Keratinocyte (primary cell): Measurements from ENCODE around the gene MVB12A. TPM values are rescaled to one million over a fixed set of nuclear protein-coding genes. Genes with fewer than 3 reads are reported as not detected.

Source experiments
- DNase-seq: peaks from one replicate; pipeline ENCODE4 v3.0.0-alpha.2; 2011; ENCODE audit warnings: low read depth, missing footprints, low spot score
- FAIRE-seq: peaks from 2 replicates; lab custom pipeline; 2011; peaks lifted over from hg19 to GRCh38; lab: Jason Lieb, UNC
- H2AFZ ChIP-seq: 2 replicates; pipeline ENCODE4 v1.6.0; 2012; ENCODE audit warnings: low read length, control low read depth, inconsistent platforms; ENCODE audit not compliant: control insufficient read depth
- H3K27ac ChIP-seq: 2 replicates; pipeline ENCODE4 v1.5.1; 2011; ENCODE audit warnings: low read length; ENCODE audit not compliant: control insufficient read depth, insufficient read depth
- H3K27me3 ChIP-seq: 3 replicates; pipeline ENCODE4 v1.6.0; 2011; ENCODE audit warnings: low read length; ENCODE audit not compliant: control insufficient read depth, insufficient read depth; ENCODE audit errors: extremely low read depth
- H3K36me3 ChIP-seq, 2 experiments: 2 replicates in 1 of 2; 3 replicates in 1 of 2; pipeline ENCODE4 v1.5.1; 2011; ENCODE audit warnings: low read length in 2 of 2, mild to moderate bottlenecking in 1 of 2; ENCODE audit not compliant: control insufficient read depth in 2 of 2, insufficient read depth in 2 of 2; ENCODE audit errors: extremely low read depth in 1 of 2
- H3K4me1 ChIP-seq: 3 replicates; pipeline ENCODE4 v1.5.1; 2011; ENCODE audit warnings: low read length; ENCODE audit not compliant: control insufficient read depth, insufficient read depth; ENCODE audit errors: extremely low read depth
- H3K4me2 ChIP-seq: 3 replicates; pipeline ENCODE4 v1.6.0; 2011; ENCODE audit warnings: low read depth, low read length; ENCODE audit not compliant: control insufficient read depth, insufficient read depth; ENCODE audit errors: extremely low read depth
- H3K4me3 ChIP-seq, 3 experiments: fragments of 200-600 bp in 1 of 3; sonication (generic) in 1 of 3; 2 replicates in 2 of 3; 3 replicates in 1 of 3; pipeline ENCODE4 v1.5.1; 2011 to 2016; ENCODE audit warnings: low read length in 3 of 3, mild to moderate bottlenecking in 3 of 3, control low read depth in 2 of 3, inconsistent platforms in 1 of 3, low read depth in 1 of 3, mixed read lengths in 1 of 3, mixed run types in 1 of 3, moderate library complexity in 1 of 3; ENCODE audit not compliant: control insufficient read depth in 2 of 3, insufficient read depth in 2 of 3; ENCODE audit errors: extremely low read depth in 1 of 3
- H3K79me2 ChIP-seq: 2 replicates; pipeline ENCODE4 v1.6.0; 2012; ENCODE audit warnings: low read length; ENCODE audit not compliant: control insufficient read depth, insufficient read depth
- H3K9ac ChIP-seq: 3 replicates; pipeline ENCODE4 v1.6.0; 2011; ENCODE audit warnings: low read length; ENCODE audit not compliant: control insufficient read depth, insufficient read depth; ENCODE audit errors: extremely low read depth
- H3K9me1 ChIP-seq: 3 replicates; pipeline ENCODE4 v1.6.0; 2011; ENCODE audit warnings: low read length; ENCODE audit not compliant: control insufficient read depth, insufficient read depth; ENCODE audit errors: extremely low read depth
- H3K9me3 ChIP-seq: 2 replicates; pipeline ENCODE4 v1.5.1; 2012; ENCODE audit warnings: low read depth, low read length; ENCODE audit not compliant: control insufficient read depth
- H4K20me1 ChIP-seq: 3 replicates; pipeline ENCODE4 v1.6.0; 2011; ENCODE audit warnings: low read length; ENCODE audit not compliant: control insufficient read depth, insufficient read depth; ENCODE audit errors: extremely low read depth
- CTCF ChIP-seq, 3 experiments: IDR thresholded peaks in 1 of 3; conservative IDR thresholded peaks in 1 of 3; optimal IDR thresholded peaks in 1 of 3; 2 replicates in 2 of 3; 3 replicates in 1 of 3; pipeline versions ENCODE3 to v1.5.1; 2011; ENCODE audit warnings: low read length in 3 of 3, mild to moderate bottlenecking in 3 of 3, moderate library complexity in 2 of 3, control low read depth in 1 of 3, inconsistent platforms in 1 of 3; ENCODE audit not compliant: insufficient read depth in 2 of 3; ENCODE audit errors: extremely low read depth in 1 of 3
- EZH2 ChIP-seq: IDR thresholded peaks from one replicate; pipeline ENCODE4 v1.6.1; 2012; ENCODE audit warnings: inconsistent platforms, mild to moderate bottlenecking, low read length, moderate library complexity
- dilution Hi-C: fragments of 300-500 bp; cut with MboI; formaldehyde crosslinking; loops from one replicate; pipeline ENCODE4 v1.7.0; 2020; ENCODE audit warnings: low sequenced_read_pairs; ENCODE audit not compliant: extremely low pct_ligation_motif_present
- polyA plus RNA-seq, 5 experiments: library from polyadenylated mRNA; depleted of rRNA in 3 of 5; stranded (reverse) in 3 of 5; stranded (forward) in 1 of 5; unstranded in 1 of 5; fragments of >200 nt; gene quantifications; 1 replicate in 1 of 5; 2 replicates in 3 of 5; 3 replicates in 1 of 5; pipeline versions ENCODE4 v1.2.1 to v1.2.3, GENCODE V29; 2011 to 2012; ENCODE audit warnings: missing spikeins in 2 of 5, low read depth in 1 of 5, low replicate concordance in 1 of 5

Gene MVB12A
- polyA plus RNA-seq, 1 donor (not counting 4 experiments of a cell fraction or from before 2014, with no cell fraction given), result 23.3 TPM

GRCh38 chr19:17389288-17389687 lies 30.6 kb upstream of the MVB12A start:
- dilution Hi-C loops, result no loop called here

GRCh38 chr19:17389957-17390664 lies 29.7 kb upstream of the MVB12A start:
- no peaks in the 10 kb centered on the region for H3K9me1 ChIP-seq
- no peaks in the 10 kb centered on the region for H3K36me3 ChIP-seq
- H3K9ac ChIP-seq, result peak overlapping the region; percentile 65
- DNase-seq (no peak), FAIRE-seq (no peak)
- H3K27ac ChIP-seq, result no peak overlapping the region
- no peaks in the 10 kb centered on the region for H3K9me3 ChIP-seq
- H3K79me2 ChIP-seq, result no peaks in the 10 kb centered on the region
- peak overlapping the region; percentile 51 to 83 (median 74) for H3K4me3 ChIP-seq
- dilution Hi-C loops, result no loop called here
- H3K4me1 ChIP-seq, result peaks cover 9% of the 10 kb centered on the region
- H4K20me1 ChIP-seq, result no peaks in the 10 kb centered on the region
- peak in 1 of 3 experiments; percentile 29 for TF ChIP-seq CTCF (optimal IDR thresholded peaks at IDR 0.05 in 1 of 3, IDR thresholded peaks at IDR 0.05 in 1 of 3, conservative IDR thresholded peaks at IDR 0.05 in 1 of 3; ENCODE audit: extremely low read depth in 1 of 3, insufficient read depth in 2 of 3, low read length in 3 of 3)
- TF ChIP-seq EZH2, result no peak
- H2AFZ ChIP-seq, result peak overlapping the region; percentile 91
- peak overlapping the region; percentile 96 for H3K4me2 ChIP-seq
- H3K27me3 ChIP-seq, result peaks cover 10% of the 10 kb centered on the region

More at GRCh38 chr19:17389288-17389687, 30.6 kb upstream of the MVB12A start:
- no peaks in the 10 kb centered on the region for H3K9me3 ChIP-seq
- H3K4me2 ChIP-seq, result no peak overlapping the region
- H3K27me3 ChIP-seq, result peaks cover 9% of the 10 kb centered on the region
- no peak overlapping the region for H3K9ac ChIP-seq
- no peak overlapping the region for H3K27ac ChIP-seq
- peaks cover 9% of the 10 kb centered on the region for H3K4me1 ChIP-seq
- H3K4me3 ChIP-seq, result no peak overlapping the region
- no peak overlapping the region for H2AFZ ChIP-seq
- H3K36me3 ChIP-seq, result no peaks in the 10 kb centered on the region
- FAIRE-seq (no peak), DNase-seq (no peak)
- H4K20me1 ChIP-seq, result no peaks in the 10 kb centered on the region
- TF ChIP-seq EZH2 (no peak), CTCF (optimal IDR thresholded peaks at IDR 0.05 in 1 of 3, IDR thresholded peaks at IDR 0.05 in 1 of 3, conservative IDR thresholded peaks at IDR 0.05 in 1 of 3; ENCODE audit: extremely low read depth in 1 of 3, insufficient read depth in 2 of 3, low read length in 3 of 3) (no peak)
- no peaks in the 10 kb centered on the region for H3K9me1 ChIP-seq
- H3K79me2 ChIP-seq, result no peaks in the 10 kb centered on the region
